ENCODE data around the gene MAPK8IP3. TPM values are rescaled to one million over a fixed set of nuclear protein-coding genes. Genes with fewer than 3 reads are reported as not detected.
A peak's percentile ranks its signal among the peaks of the same experiment; 100 is the strongest.
"Not testable (repeated sequence)": the region's sequence is repeated elsewhere in the genome, so short reads cannot be mapped to it uniquely, and the experiment has no call there.

The MAPK8IP3 gene
- total RNA-seq, 1 donor from 2014 or later: 45.0 TPM

DNA sequence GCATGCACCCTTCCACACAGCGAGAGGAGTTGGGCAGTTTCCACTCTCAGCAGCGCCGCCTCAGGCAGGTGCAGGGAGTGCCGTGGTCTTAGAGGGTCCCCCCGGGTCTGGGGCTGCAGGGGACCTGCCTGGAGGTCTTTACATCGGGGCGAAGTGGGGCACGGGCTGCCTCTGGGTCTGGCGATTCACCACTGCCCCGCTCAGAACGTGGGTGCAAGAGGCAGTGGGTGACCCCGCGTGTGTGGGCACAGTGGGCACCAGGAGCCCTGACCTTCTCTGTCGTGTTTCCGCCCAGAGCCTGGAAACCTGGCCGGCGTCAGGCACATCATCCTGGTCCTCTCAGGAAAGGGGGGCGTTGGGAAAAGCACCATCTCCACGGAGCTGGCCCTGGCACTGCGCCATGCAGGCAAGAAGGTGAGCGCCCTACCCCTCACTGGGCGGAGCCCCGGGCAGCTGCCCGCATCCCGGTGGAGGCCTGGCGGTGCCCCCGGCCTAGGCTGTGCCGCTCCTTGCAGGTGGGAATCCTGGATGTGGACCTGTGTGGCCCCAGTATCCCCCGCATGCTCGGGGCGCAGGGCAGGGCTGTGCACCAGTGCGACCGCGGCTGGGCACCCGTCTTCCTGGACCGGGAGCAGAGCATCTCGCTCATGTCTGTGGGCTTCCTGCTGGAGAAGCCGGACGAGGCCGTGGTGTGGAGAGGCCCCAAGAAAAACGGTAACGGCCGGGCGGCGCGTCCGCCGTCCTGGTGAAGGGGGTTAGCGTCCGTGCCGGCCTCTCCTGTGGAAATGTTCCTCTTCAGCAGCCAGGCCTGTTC lies 80.5 kb downstream of the MAPK8IP3 start:
- no peak for DNase-seq

DNA sequence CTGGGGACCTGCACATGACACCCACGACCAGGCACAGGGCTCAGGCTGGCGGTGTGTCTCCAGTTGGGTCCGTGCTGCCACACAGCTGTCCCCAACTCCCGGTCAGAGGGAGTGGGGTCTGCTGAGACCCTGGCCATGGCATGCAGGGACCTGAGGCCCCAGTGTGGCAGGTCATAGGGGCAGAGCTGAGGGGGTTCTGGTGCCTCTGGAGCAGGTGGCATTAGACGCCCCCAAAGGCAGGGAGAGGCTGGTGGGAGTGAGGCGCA lies 81.0 kb downstream of the MAPK8IP3 start:
- no peak for DNase-seq

DNA sequence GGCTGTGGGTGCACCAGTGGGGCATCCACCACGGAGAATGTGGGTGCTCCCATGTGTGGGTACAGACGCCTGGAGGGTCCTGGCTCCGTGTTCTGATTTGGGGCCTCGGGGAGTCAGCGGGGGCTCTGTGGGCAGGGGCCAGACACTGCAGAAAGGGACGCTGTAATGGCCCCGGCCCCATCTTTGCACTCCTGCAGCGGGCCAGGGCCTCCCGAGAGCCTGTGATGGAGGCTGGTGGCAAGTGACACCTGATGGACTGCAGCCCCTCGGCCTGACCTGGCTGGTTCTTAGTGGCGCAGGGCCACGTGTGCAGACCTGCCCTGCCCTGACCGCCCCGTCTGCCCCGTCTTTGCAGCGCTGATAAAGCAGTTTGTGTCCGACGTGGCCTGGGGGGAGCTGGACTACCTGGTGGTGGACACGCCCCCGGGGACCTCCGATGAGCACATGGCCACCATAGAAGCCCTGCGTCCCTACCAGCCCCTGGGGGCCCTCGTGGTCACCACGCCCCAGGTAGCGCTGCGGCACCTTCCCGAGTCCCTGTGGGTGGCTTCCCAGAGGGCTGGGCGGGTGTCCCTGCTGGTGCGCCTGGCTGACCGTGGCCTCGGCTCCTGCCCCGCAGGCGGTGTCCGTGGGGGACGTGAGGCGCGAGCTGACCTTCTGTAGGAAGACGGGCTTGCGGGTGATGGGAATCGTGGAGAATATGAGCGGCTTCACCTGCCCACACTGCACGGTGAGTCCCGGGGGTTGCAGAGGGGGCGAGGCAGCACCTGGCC lies 81.5 kb downstream of the MAPK8IP3 start:
- DNase-seq: no peak

DNA sequence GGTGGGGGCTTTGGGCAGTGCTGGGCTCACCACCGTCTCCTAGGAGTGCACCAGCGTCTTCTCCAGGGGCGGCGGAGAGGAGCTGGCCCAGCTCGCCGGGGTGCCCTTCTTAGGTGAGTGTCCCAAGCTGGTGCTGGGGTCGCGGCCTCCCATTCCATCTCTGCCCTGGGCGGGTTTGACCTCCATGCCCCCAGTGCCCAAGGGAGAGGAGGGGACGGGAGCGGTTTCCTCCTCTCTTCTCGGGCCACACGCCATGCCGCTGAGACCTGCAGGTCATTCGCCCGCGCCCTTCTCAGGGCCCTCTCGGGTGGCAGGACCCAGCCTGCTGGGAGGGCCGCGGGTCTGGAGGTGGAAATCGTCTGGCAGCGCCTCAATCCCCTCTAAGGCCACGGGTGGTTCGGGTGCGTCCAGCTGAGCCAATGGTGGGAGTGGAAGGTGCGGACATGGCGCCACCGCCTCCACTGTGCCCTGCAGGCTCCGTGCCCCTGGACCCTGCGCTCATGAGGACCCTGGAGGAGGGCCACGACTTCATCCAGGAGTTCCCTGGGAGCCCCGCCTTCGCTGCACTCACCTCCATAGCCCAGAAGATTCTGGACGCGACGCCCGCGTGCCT lies 82.2 kb downstream of the MAPK8IP3 start:
- DNase-seq: no peak

DNA sequence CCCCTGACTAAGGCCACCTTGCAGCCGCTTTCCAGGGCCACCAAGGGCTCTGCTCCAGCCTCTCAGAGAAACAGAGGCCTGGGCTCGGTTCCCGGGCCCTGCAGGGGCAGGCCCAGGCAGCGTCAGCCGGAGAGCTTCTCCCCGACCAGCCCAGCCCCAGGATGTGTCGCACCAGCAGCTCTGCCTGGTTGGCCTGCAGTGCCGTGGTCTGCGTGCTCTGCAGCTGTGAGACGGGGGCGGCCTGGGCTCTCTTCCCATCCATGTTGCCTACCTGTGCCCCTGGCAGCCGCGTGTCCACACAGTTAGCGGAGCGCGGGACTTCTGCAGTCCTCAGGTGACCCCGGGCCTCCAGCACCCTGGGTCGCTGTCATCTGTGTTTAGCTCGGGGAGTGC lies 82.7 kb downstream of the MAPK8IP3 start:
- no peak for DNase-seq

DNA sequence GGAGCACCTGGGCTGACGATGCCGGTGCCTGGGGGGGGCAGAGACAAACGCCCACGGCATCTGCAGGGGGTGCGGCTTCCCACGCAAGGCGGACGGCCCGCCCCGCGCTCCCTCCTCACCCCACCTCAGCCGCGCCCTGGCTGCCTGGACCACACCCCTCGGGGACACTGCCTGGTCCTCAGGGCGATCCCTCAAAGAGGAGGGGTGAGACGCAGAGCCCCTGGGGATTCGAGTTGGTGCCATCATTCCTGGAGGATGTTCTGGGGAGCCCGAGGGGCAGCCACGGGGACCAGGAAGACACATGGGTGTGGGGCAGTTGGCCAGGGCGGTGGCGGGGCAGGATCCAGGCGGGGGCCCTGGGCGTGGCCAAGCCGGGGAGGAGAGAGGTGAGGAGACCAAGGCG lies 83.6 kb downstream of the MAPK8IP3 start:
- DNase-seq: no peak

DNA sequence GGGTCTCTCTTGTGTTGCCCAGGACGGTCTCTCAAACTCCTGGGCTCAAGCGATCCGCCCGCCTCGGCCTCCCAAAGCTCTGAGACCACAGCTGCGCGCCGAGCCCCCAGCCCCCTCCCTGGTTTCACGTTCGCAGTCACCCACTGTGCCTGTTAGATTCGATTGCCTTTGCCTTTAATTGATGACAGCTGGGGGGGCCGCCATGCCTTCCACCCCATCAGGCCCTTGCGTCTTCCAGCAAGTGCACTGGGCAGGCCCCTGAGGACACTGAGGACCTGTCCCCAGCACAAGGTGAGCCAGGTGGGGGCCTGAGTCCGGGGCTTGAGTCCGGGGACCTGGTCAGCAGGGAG lies 84.2 kb downstream of the MAPK8IP3 start:
- DNase-seq: no peak

DNA sequence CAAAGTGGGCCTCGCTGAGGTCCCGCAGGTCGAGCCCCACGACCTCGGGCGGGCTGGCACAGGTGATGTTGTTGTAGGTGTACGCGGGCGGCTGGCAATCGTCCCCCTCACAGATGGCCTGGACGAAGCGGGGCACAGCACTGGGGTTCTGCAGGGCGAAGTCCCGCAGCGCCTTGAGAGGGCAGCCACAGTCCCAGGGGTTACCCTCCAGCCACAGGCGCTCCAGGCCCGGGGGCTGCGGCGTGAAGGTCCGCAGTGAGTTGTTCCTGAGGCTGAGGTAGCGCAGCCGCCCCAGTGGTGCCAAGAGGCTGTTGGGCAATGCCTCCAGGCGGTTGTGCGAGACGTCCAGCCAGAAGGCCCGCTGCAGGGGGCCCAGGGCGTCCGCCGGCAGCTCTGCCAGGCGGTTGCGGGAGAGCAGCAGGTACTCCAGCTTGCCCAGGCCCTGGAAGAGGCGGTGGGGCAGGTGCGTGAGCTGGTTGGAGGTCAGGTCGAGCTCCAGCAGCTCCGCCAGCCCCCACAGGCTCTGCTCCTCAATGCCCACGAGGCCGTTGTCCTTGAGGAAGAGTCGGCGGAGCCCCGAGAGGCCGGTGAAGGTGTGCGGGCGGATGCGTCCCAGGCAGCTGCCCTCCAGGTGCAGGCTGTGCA lies 84.7 kb downstream of the MAPK8IP3 start:
- DNase-seq: no peak

DNA sequence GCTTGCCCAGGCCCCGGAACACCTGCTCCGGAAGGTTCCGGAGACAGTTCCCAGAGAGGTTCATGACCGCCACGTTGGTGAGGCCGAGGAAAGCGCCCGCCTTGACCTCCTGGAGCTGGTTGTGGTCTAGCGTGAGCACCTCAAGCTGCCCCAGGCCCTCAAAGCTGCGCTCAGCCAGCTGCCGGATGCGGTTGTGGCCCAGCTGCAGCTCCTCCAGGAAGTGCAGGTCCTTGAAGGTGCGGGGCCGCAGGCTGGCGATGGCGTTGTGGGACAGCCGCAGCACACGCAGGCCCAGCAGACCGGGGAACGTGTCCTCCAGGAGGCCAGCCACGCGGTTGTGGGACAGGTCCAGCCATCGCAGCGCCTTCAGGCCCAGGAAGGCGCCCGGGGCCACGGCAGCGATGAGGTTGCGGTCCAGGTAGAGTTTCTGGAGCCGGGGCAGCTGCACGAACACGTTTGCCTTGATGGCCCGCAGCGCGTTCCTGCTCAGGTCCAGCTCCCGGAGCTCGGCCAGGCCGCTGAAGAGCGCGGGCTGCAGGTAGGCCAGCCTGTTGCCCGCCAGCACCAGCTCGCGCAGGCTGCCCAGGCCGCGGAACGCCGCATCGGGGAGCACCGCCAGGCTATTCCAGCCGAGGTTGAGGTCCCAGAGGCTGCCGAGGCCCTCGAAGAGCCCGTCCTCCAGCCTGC lies 85.4 kb downstream of the MAPK8IP3 start:
- DNase-seq: no peak

DNA sequence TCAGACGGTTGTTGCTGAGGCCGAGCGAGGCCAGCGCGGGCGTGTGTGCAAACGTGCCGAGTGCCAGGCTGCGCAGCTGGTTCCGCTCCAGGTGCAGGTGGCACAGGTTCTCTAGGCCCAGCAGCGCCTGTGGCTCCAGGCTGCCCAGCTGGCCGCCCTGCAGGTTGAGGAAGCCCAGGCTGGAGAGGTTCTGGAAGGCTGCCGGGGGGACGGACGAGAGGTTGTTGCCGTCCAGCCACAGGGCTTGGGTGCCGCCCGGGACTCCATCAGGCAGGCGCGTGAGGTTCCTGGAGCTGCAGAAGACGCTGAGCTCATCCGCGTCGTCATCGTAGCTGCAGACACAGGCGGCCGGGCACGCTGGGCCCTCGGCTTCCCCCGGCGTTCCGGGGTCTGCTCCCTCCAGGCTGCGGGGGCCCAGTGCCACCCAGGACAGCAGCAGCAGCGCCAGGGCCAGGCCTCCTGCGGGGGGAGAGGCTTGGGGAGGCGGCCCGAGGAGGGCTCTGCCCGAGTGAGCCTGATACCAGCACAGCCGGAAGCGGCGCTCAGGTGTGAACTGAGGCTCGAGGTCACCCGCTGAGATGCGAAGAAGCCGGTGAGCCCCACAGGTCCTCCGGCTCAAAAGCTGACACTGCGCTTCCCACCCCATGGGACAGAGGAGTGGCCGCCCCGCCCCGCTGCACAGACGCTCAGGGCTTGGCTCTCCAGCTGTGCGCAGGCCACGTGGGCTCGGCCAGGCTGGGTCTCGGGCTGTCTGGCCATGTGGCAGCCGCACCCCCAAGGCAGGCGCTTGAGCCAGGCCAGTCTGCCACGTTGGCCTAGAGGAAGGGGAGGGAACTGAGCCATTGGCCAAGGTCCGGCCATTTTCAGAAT lies 86.2 kb downstream of the MAPK8IP3 start:
- DNase-seq: peak; percentile 21

DNA sequence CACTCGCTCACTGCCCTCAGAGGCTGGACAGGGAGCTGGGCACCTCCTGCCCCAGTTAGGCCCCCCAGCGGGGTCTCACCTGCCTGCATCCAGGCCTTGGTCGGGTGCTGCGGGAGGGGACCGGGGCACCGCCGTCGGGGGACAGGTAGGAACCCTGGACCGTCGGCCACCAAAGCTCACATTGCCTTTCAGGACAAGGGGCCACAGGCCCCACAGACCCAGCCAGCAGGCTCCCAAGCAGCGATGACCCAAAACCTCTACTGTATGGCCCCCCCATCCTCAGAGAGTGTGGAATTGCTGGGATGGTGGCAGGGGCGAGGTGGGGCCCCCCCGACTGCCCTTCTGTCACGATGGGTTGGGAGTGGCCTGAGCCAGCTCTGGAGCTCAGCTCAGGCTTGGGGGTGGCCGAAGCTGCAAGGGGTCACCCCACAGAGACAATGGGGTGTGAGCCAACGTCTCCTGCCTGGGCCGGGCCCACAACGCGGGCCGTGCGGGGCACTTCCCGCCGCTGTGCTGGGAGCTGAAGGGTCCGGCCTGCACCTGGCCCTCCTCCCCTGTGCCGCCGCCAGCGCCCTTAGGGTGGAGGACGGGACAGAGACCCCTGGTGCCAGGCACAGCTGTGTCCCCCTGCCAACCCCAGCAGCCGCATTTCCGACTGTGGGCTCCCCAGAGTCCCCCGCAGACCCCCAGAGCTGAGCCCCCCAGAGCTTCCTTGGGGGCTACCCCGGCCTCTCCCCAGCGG lies 87.0 kb downstream of the MAPK8IP3 start:
- DNase-seq: no peak

DNA sequence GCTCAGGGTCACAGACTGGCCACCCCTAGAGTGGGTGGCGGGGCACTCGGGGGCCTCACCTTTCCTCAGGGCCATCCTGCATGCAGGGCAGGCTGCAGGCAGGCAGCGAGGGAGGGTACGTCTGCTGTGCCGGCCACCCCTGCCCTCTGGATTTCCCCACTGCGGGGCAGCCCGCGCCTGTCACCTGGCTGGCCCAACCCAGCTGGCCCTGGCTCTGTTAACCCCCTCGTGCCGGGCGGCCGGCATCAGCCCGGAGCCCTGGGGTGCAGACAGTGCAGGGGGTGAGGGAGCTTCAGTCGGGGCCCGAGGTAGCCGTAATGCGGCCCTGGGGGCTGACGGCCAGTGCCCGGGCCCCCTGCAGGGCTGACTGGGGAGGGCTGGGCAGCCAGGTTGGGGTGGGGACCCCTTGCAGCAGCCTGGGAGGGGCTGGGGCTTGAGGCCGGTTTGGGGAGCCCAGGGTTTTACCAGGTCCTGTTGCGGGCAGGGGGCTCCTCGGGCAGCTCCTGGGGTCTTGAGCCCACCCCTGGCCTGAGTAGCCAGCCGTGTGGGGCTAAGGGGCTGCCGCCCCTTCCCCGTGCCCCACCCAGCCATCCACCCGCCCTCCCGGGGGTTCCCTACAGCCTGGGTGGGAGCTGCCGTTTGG lies 87.7 kb downstream of the MAPK8IP3 start, which contains the start of gene IGFALS:
TSS of gene IGFALS (minus strand) at position 128 of the 643 bp plus-strand sequence. CDS start at position 75, 53 bp downstream.
- DNase-seq: no peak

DNA sequence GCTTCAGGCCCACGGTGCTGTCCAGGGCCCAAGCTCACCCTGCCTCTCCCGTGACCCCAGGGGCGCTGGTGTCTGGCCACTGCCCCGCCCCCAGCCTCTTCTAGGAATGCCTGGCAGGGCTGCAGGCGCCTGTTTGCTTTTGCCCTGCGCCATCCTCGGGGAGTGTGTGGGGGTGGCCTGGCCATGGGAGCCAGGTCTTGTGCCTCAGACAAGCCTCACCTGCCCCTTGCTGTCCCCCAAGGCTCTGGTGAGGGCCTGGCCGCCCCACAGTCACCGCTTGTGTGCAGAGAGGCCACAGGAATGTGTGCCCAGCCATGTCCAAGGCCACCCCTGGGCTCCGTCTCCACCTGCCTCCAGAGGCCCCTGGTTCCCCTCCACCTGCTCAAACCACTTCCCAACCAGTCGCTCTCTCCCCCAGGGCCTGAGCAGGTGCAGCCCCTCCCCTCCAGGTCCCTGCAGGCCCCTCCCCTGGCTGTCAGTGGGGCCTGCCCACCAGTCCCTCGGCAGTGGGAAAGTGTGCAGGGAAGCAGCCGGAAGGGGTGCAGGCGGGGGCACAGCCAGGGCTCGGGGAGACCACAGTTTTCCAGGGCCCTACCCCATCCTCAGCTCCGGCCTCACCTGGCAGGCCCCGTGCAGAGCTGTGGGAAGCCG lies 88.4 kb downstream of the MAPK8IP3 start:
- DNase-seq: no peak

DNA sequence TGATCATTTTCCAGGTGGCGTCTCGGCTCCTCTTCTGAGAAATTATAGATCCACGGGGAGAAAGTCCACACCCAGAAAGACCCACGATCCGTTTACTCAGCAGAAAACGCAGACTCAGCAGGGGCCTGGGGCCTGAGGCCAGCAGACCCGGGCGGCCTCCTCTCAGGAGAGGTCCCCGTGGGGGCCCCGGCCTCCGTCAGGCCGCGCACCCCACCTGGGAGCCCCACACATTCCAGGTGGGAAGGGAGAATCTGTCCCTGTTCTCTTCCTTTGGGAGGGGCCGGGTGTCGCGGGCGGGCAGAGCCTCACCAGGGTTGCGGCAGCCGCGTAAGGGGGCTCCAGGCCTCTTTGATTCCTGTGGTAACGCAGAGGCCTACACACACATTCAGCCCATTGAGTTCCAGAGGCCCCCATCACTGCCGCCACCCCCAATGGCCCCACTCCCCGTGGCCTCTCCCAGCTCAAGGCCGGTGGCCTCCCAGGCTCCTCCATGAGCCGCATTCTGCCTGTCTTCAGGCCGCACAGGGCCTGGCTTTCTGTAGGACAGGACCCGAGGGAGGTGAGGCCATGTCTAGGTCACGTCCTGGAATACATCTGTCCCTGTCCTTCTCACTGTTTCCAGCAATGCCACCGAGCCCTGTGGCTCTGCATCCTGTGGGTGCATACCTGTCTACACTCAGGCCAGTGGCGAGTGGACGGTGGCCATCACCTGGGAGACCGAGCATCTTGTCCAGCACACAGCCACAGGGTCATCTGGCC lies 89.1 kb downstream of the MAPK8IP3 start:
- no peak for DNase-seq

DNA sequence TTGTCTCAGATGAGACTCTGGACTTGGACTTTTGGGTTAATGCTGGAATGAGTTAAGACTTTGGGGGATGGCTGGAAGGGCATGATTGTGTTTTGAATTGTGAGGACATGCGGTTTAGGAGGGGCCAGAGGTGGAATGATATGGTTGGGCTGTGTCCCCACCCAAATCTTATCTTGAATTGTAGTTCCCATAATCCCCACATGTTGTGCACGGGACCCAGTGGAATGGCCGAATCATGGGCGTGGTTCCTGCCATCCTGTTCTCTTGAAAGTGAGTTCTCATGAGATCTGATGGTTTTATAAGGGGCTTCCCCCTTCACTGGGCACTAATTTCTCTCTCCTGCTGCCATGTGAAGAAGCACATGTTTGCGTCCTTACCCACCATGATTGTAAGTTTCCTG lies 93.3 kb downstream of the MAPK8IP3 start:
- DNase-seq: not testable (repeated sequence)

DNA sequence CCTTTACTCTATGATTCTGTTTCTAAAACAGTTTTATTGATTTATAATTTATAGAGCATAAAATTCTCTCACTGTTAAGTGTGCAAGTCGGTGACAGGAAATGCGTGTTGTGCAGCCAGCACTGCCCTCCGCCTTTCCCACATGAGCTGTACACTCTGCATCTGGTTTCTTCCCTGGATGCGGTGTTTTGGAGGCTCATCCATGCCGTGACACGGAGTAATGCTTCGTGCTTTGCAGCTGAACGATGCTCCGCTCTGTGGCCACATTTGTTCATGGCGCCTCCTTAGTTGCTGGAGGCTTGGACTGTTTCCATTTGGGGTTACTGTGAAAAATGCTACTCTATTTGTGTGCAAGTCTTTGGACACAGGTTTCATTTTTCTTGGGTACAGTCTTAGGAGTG lies 94.7 kb downstream of the MAPK8IP3 start:
- no peak for DNase-seq

DNA sequence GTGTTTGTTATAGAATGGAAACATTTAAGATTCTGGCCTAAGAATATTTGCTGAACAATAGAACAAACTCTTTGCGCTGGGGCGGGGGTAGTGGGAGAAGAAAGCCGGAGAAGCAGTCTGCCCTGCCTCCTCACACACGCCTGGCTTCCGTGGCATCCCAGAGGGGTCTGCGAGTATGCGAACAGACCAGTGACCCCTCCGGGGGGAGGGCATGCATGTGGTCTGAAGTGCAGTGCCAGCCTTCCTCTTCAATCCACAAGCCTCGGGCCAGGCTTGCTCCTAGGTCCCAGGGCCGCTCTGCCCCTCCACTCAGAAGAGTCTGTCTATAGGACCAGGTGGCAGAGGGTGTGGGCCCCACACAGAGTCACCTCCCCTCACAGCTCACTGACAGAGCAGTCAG lies 101.6 kb downstream of the MAPK8IP3 start:
- no peak for DNase-seq

DNA sequence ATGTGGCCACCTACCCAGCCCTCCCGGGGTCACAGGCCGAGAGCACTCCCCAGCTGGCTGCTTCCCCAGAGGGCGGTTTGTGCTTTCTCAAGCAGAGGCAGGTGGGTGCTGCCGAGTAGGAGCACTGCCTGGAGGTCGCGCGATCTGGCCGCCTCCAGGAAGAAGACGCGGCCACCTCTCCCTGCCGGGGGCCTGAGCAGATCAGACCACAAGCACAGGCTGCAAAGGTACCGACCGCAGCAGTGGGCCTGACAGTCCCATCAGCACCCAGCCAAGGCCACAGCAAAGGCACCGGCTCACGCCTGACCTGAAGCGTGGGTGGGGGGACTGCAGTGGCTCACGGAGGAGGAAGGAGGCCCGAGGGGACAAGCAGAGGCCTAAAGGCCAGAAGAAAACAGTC lies 102.7 kb downstream of the MAPK8IP3 start:
- DNase-seq: no peak

DNA sequence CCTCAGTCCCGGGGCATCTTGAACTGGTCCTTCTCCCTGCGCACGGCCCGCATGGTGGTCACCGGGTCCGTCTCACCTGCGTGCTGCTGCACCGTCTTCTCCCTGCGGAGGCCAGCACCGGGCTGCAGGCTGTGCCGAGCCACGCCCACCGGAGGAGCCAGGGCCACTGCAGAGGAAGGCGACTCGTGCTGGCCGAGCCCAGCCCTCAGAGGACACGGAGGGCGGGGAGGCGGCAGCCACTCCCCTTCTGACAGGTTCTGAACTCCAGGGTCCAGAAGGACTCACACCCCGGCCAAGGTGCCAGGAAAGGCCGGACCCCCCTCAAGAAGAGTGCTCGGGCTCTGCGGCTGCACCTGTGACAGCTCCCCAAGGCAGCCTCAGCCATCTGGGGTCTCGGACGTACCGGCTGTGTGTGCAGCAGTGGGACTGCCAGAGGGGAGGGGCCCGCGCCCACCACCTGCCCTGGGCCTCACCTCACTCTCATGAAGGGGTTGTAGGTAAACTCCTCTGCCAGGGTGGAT lies 103.3 kb downstream of the MAPK8IP3 start:
- DNase-seq: no peak

Data from tongue (tissue), 2 donors.